Jurkat, Clone E6-1 (cell line): Measurements from ENCODE around the gene ADAM11.
"Not testable (repeated sequence)": the region's sequence is repeated elsewhere in the genome, so short reads cannot be mapped to it uniquely, and the experiment has no call there.

Experiments
- DNase-seq: peaks from one replicate; pipeline ENCODE4 v3.0.0-alpha.2; 2011; ENCODE audit warnings: low read depth, low spot score
- H3K4me3 ChIP-seq: 2 replicates; pipeline ENCODE4 v1.5.1; 2011; ENCODE audit warnings: mild to moderate bottlenecking, low read length, control low read depth, moderate library complexity

The ADAM11 gene

GRCh38 chr17:44755180-44755579, 3.6 kb upstream of the ADAM11 start:
- DNase-seq, H3K4me3 ChIP-seq: not testable (repeated sequence)

- no peak for DNase-seq
- no peak overlapping the region for H3K4me3 ChIP-seq
Observed at GRCh38 chr17:44757045-44757917, 1.5 kb upstream of the ADAM11 start.

GRCh38 chr17:44757918-44758413, 822 bp upstream of the ADAM11 start:
- H3K4me3 ChIP-seq: no peak overlapping the region
- no peak for DNase-seq

GRCh38 chr17:44759086-44759915, 513 bp downstream of the ADAM11 start:
- no peak for DNase-seq

GRCh38 chr17:44759916-44760243, 1.1 kb downstream of the ADAM11 start:
- no peak for DNase-seq
- H3K4me3 ChIP-seq: no peak overlapping the region

More at GRCh38 chr17:44759086-44759915, 513 bp downstream of the ADAM11 start:
- peak overlapping the region; percentile 46 for H3K4me3 ChIP-seq

- DNase-seq: no peak
- H3K4me3 ChIP-seq: no peak overlapping the region
Observed at GRCh38 chr17:44760474-44761308, 1.9 kb downstream of the ADAM11 start.

GRCh38 chr17:44761932-44762810, 3.4 kb downstream of the ADAM11 start:
- DNase-seq: no peak
- no peak overlapping the region for H3K4me3 ChIP-seq

- DNase-seq: no peak
- H3K4me3 ChIP-seq: no peak overlapping the region
Observed at GRCh38 chr17:44763170-44763569, 4.4 kb downstream of the ADAM11 start.

GRCh38 chr17:44765965-44766364, 7.2 kb downstream of the ADAM11 start:
- H3K4me3 ChIP-seq: no peak overlapping the region
- DNase-seq: no peak

- DNase-seq: no peak
- H3K4me3 ChIP-seq: no peak overlapping the region
Observed at GRCh38 chr17:44766409-44767038, 7.7 kb downstream of the ADAM11 start.

GRCh38 chr17:44767493-44767892, 8.7 kb downstream of the ADAM11 start:
- no peak overlapping the region for H3K4me3 ChIP-seq
- no peak for DNase-seq

GRCh38 chr17:44768505-44769142, 9.8 kb downstream of the ADAM11 start:
- no peak overlapping the region for H3K4me3 ChIP-seq
- DNase-seq: peak; percentile 24

- H3K4me3 ChIP-seq: no peak overlapping the region
- no peak for DNase-seq
Observed at GRCh38 chr17:44769230-44769629, 10.4 kb downstream of the ADAM11 start.

- no peak overlapping the region for H3K4me3 ChIP-seq
- DNase-seq: no peak
Observed at GRCh38 chr17:44769647-44770084, 10.9 kb downstream of the ADAM11 start.

GRCh38 chr17:44770166-44770925, 11.6 kb downstream of the ADAM11 start:
- H3K4me3 ChIP-seq: no peak overlapping the region
- no peak for DNase-seq

- DNase-seq: no peak
- H3K4me3 ChIP-seq: no peak overlapping the region
Observed at GRCh38 chr17:44772308-44773045, 13.7 kb downstream of the ADAM11 start.
